Choroid plexus epithelial cell (primary cell): ENCODE results near the gene PVR.
"Not testable (repeated sequence)": the region's sequence is repeated elsewhere in the genome, so short reads cannot be mapped to it uniquely, and the experiment has no call there.

Source experiments
- DNase-seq: peaks from one replicate; pipeline ENCODE4 v3.0.0-alpha.2; 2010; ENCODE audit warnings: low read depth
- H3K4me3 ChIP-seq: 2 replicates; pipeline ENCODE4 v1.5.1; 2011; ENCODE audit warnings: low read depth, mild to moderate bottlenecking, control low read depth, low read length, moderate library complexity
- TF ChIP-seq, protein P1 (sequence below): conservative IDR thresholded peaks from 2 replicates; pipeline ENCODE4 v1.5.1; 2011; ENCODE audit warnings: low read depth, mild to moderate bottlenecking, control low read depth, inconsistent platforms, low read length, moderate library complexity

Gene PVR

GRCh38 chr19:44626048-44626624 is 17.6 kb upstream of the PVR start:
- DNase-seq: peak; percentile 94
- TF ChIP-seq, protein P1, sequence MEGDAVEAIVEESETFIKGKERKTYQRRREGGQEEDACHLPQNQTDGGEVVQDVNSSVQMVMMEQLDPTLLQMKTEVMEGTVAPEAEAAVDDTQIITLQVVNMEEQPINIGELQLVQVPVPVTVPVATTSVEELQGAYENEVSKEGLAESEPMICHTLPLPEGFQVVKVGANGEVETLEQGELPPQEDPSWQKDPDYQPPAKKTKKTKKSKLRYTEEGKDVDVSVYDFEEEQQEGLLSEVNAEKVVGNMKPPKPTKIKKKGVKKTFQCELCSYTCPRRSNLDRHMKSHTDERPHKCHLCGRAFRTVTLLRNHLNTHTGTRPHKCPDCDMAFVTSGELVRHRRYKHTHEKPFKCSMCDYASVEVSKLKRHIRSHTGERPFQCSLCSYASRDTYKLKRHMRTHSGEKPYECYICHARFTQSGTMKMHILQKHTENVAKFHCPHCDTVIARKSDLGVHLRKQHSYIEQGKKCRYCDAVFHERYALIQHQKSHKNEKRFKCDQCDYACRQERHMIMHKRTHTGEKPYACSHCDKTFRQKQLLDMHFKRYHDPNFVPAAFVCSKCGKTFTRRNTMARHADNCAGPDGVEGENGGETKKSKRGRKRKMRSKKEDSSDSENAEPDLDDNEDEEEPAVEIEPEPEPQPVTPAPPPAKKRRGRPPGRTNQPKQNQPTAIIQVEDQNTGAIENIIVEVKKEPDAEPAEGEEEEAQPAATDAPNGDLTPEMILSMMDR: no peak
- no peak overlapping the region for H3K4me3 ChIP-seq

DNA sequence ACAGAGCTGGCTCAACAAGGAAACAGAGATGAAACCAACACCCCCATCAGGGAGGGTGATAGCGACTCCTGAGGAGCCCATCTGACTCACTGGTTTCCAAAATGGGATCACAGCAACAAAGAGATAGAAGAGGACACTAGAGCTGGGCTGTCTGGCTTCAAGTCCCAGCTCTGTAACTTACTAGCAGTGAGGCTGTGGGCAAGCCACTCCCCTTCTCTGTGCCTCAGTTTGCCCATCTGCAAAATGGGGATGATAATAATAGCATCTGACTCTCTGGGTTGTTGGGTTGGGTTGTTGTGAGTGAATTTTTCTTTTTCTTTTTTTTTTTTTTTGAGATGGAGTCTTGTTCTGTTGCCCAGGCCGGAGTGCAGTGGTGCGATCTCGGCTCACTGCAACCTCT is 16.1 kb upstream of the PVR start:
- DNase-seq: no peak
- no peak overlapping the region for H3K4me3 ChIP-seq
- TF ChIP-seq, protein P1: no peak

DNA sequence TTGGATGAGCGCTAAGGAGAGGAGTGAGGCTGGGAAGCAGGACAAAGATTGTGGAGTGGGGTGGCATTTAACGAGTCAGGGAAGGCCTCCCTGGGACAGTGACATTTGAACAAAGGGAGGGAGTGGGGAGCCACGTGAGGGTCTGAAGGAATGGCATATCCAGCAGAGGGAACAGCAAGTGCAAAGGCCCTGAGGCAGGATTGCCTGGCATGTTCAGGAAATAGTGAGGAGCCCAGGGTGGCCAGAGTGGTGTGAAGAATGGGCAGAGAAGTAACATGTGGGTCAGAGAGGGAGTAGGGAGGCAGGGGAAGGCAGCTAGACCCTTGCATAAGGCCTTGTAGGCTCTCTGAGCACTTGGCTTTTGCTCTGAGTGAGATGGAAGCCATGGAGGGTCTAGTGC is 14.9 kb upstream of the PVR start:
- DNase-seq: no peak
- TF ChIP-seq, protein P1: no peak
- no peak overlapping the region for H3K4me3 ChIP-seq

- H3K4me3 ChIP-seq, DNase-seq: not testable (repeated sequence)
Observed at GRCh38 chr19:44631611-44632010, 12.1 kb upstream of the PVR start.

DNA sequence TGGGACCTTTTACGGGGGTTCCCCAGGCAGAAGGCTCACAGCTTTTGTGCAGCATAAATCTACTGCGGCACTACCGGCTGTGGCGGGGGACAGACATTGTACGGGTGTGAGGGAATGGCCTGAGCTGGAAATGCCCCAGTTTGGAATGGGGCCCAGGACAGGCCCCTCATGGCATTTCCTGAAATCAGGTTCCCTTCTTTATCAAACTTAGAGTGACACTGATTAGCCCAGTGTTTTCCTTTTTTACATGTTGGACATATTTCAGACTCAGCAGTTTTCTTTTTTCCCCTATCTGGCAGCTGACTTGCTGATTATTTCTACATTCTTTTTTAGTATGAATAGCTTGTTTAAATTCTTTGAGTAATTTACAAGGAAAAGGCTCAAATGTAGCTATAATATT is 9.7 kb upstream of the PVR start:
- H3K4me3 ChIP-seq, DNase-seq: not testable (repeated sequence)

DNA sequence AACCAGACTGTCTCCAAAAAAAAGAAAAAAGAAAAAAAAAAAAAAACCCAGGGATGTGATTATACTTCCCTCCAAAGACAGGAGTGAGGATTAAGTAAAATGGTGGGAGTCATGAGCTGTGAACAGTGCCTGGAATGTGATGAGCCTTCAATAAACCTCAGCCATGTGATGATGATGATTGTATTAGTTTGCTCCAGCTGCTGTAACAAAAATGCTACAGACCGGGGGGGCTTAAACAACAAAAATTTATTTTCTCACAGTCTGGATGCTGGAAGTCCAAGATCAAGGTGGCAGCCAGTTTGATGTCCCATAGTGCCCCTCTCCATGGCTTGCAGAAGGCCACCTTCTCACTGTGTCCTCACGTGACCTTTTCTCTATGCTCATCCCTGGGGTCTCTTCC is 8.9 kb upstream of the PVR start:
- H3K4me3 ChIP-seq: no peak overlapping the region
- TF ChIP-seq, protein P1: no peak
- no peak for DNase-seq

GRCh38 chr19:44635581-44636438 is 7.9 kb upstream of the PVR start:
- peak; percentile 53 for DNase-seq
- H3K4me3 ChIP-seq: no peak overlapping the region
- TF ChIP-seq, protein P1: no peak
